ENCODE data around the gene ATPAF2.
"Not testable (repeated sequence)": the region's sequence is repeated elsewhere in the genome, so short reads cannot be mapped to it uniquely, and the experiment has no call there.

Gene ATPAF2

GRCh38 chr17:17999364-18000029 lies 39.5 kb downstream of the ATPAF2 start:
- Mint-ChIP-seq H3K27ac (peak overlapping the region in 1 of 3 experiments; percentile 11), H3K27me3 (ENCODE audit: low read depth) (no peaks in the 10 kb centered on the region), H3K4me1 (peaks cover 8% of the 10 kb centered on the region), H3K36me3 (ENCODE audit: low read depth) (no peaks in the 10 kb centered on the region), H3K4me3 (no peak overlapping the region), H3K9me3 (no peaks in the 10 kb centered on the region)
- TF ChIP-seq, protein P1, sequence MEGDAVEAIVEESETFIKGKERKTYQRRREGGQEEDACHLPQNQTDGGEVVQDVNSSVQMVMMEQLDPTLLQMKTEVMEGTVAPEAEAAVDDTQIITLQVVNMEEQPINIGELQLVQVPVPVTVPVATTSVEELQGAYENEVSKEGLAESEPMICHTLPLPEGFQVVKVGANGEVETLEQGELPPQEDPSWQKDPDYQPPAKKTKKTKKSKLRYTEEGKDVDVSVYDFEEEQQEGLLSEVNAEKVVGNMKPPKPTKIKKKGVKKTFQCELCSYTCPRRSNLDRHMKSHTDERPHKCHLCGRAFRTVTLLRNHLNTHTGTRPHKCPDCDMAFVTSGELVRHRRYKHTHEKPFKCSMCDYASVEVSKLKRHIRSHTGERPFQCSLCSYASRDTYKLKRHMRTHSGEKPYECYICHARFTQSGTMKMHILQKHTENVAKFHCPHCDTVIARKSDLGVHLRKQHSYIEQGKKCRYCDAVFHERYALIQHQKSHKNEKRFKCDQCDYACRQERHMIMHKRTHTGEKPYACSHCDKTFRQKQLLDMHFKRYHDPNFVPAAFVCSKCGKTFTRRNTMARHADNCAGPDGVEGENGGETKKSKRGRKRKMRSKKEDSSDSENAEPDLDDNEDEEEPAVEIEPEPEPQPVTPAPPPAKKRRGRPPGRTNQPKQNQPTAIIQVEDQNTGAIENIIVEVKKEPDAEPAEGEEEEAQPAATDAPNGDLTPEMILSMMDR (IDR thresholded peaks at IDR 0.05; ENCODE audit: unreplicated experiment in 3 of 3) = no peak

GRCh38 chr17:17998934-17999333 lies 40.0 kb downstream of the ATPAF2 start:
- Mint-ChIP-seq H3K4me1 (peaks cover 12% of the 10 kb centered on the region), H3K36me3 (ENCODE audit: low read depth) (no peaks in the 10 kb centered on the region), H3K27me3 (ENCODE audit: low read depth) (no peaks in the 10 kb centered on the region), H3K4me3 (no peak overlapping the region), H3K27ac (no peak overlapping the region), H3K9me3 (no peaks in the 10 kb centered on the region)
- TF ChIP-seq, protein P1 (IDR thresholded peaks at IDR 0.05; ENCODE audit: unreplicated experiment in 3 of 3) = no peak

- not testable (repeated sequence) for H3K27ac Mint-ChIP-seq
Observed at GRCh38 chr17:17995887-17996286, 43.1 kb downstream of the ATPAF2 start.

GRCh38 chr17:17994271-17995069 lies 44.5 kb downstream of the ATPAF2 start:
- TF ChIP-seq, protein P1 (IDR thresholded peaks at IDR 0.05; ENCODE audit: unreplicated experiment in 3 of 3) = peak in 1 of 3 experiments; percentile 24
- Mint-ChIP-seq H3K4me1 (peaks cover 18% of the 10 kb centered on the region), H3K4me3 (no peak overlapping the region)

More at GRCh38 chr17:17995887-17996286, 43.1 kb downstream of the ATPAF2 start:
- H3K4me1 Mint-ChIP-seq = peaks cover 18% of the 10 kb centered on the region
- not testable (repeated sequence) for H3K27me3 Mint-ChIP-seq (ENCODE audit: low read depth); H3K36me3 Mint-ChIP-seq (ENCODE audit: low read depth); H3K4me3 Mint-ChIP-seq; H3K9me3 Mint-ChIP-seq

DNA sequence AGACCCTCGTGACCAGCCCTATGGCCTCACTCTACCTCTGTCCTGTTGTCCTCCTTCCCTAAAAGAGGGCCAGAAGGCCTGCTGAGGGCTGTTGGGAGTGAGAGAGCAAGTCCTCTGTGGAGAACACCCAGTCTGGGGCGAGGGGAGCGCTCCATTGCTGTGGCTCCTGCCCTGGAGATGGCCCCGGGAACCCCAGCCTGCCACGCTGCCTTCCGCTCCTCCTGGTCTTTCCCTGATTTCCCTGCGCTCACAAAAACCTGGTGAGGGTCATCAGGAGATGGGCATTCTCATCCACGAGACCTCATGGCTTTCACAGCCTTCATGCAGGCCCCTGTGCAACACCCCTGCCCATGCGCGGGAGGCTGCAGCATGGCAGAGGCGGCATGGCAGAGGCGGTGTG lies 45.1 kb downstream of the ATPAF2 start:
- Mint-ChIP-seq H3K4me1 (peaks cover 25% of the 10 kb centered on the region), H3K27ac (no peak overlapping the region), H3K36me3 (ENCODE audit: low read depth) (no peaks in the 10 kb centered on the region), H3K4me3 (no peak overlapping the region), H3K27me3 (ENCODE audit: low read depth) (no peaks in the 10 kb centered on the region), H3K9me3 (no peaks in the 10 kb centered on the region)
- TF ChIP-seq, protein P1 (IDR thresholded peaks at IDR 0.05; ENCODE audit: unreplicated experiment in 3 of 3) = no peak

More at GRCh38 chr17:17994271-17995069, 44.5 kb downstream of the ATPAF2 start:
- no peaks in the 10 kb centered on the region for H3K27me3 Mint-ChIP-seq (ENCODE audit: low read depth)
- H3K27ac Mint-ChIP-seq = peak overlapping the region in 1 of 3 experiments; percentile 13
- H3K36me3 Mint-ChIP-seq (ENCODE audit: low read depth) = no peaks in the 10 kb centered on the region
- no peaks in the 10 kb centered on the region for H3K9me3 Mint-ChIP-seq

- Mint-ChIP-seq H3K4me3 (no peak overlapping the region), H3K36me3 (ENCODE audit: low read depth) (no peaks in the 10 kb centered on the region), H3K27me3 (ENCODE audit: low read depth) (no peaks in the 10 kb centered on the region), H3K9me3 (no peaks in the 10 kb centered on the region), H3K4me1 (peaks cover 28% of the 10 kb centered on the region), H3K27ac (no peak overlapping the region)
- TF ChIP-seq, protein P1 (IDR thresholded peaks at IDR 0.05; ENCODE audit: unreplicated experiment in 3 of 3) = no peak
Observed at GRCh38 chr17:17993366-17993765, 45.6 kb downstream of the ATPAF2 start.
